ENCODE measurements around the gene OBSL1.

Gene OBSL1

GRCh38 chr2:219506153-219506801 is 65.1 kb downstream of the OBSL1 start:
- no peak overlapping the region for H3K4me3 ChIP-seq (ENCODE audit: low read depth, low read length)
- DNase-seq (ENCODE audit: low read depth) = no peak

DNA sequence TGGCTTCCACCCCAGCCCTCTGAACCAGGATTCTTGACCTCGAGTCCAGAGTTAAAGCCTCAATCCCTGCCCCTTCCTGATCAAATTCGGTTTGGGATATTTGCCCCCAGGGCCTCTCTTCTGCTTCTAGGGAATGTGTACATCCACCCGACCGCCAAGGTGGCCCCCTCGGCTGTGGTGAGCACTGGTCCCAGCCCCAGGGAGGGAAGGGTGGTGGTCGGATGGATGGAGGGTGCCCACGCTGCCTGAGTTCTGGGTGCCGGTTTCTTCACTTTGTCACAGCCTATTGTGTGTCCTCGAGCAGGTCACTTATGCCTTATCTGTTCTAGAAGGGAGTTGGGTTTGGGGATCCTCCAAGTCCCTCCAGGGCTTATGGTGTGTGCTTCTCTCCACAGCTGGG is 65.8 kb downstream of the OBSL1 start:
- no peak for DNase-seq (ENCODE audit: low read depth)
- no peak overlapping the region for H3K4me3 ChIP-seq (ENCODE audit: low read depth, low read length)

DNA sequence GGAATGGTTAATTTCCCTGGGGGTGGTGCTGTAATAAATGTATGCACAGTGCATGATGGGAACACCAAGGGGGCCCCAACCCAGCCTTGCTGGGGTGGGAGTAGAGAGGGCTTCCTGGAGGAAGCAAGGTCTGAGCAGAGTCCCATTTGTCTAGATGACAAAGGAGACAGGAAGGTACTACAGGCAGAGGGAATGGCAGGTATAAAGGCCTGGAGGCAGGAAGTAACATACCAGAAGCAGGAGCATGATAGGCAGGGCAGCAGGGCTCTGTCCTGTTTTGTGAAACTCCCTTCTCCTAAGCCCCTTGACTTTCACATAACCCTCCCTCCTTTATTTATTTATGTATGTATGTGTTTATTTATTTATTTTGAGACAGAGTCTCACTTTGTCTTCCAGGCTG is 68.7 kb downstream of the OBSL1 start:
- DNase-seq (ENCODE audit: low read depth) = no peak
- no peak overlapping the region for H3K4me3 ChIP-seq (ENCODE audit: low read depth, low read length)

DNA sequence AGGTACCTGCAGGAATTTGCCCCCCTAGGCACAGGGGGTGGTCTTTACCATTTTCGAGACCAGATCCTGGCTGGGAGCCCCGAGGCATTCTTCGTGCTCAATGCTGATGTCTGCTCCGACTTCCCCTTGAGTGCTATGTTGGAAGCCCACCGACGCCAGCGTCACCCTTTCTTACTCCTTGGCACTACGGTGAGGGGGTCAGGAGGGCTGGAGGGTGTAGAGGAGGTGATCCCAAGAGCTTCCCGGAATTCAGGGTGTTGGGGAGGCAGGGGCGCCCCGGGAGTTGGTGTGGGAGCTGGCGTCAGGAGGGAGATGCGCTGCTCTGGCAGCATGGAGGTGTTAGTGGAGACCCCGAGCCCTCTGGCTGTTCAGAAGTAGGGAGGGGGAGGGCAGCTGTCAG is 69.5 kb downstream of the OBSL1 start:
- DNase-seq (ENCODE audit: low read depth) = no peak
- no peak overlapping the region for H3K4me3 ChIP-seq (ENCODE audit: low read depth, low read length)
